Spleen (tissue), 11 donors: ENCODE data around the gene ANKRD29. TPM values are rescaled to one million over a fixed set of nuclear protein-coding genes. Genes with fewer than 3 reads are reported as not detected.
"Not testable (repeated sequence)": the region's sequence is repeated elsewhere in the genome, so short reads cannot be mapped to it uniquely, and the experiment has no call there.

Experiments used
- DNase-seq: peaks from one replicate; pipeline ENCODE4 v3.0.0-alpha.2; 2020
- H3K27ac ChIP-seq, 8 donors: fragments of 200-600 bp; sonication (generic) in 7 of 8; 1 replicate in 4 of 8; 2 replicates in 4 of 8; pipeline versions ENCODE4 v1.5.0 to v1.8.0; 2016 to 2021; ENCODE audit warnings: inconsistent platforms in 4 of 8, mild to moderate bottlenecking in 4 of 8, moderate library complexity in 1 of 8
- H3K27me3 ChIP-seq, 7 donors: fragments of 200-600 bp; sonication (generic) in 6 of 7; replicated peaks in 1 of 7; 1 replicate in 4 of 7; 2 replicates in 3 of 7; pipeline versions ENCODE4 v1.5.0 to v1.8.0; 2016 to 2021; ENCODE audit warnings: inconsistent platforms in 3 of 7, mild to moderate bottlenecking in 1 of 7
- H3K36me3 ChIP-seq, 6 donors: fragments of 200-600 bp; sonication (generic) in 5 of 6; 1 replicate in 4 of 6; 2 replicates in 2 of 6; pipeline versions ENCODE4 v1.5.0 to v1.8.0; 2016 to 2021; ENCODE audit warnings: inconsistent platforms in 2 of 6
- H3K4me1 ChIP-seq, 6 donors: fragments of 200-600 bp; sonication (generic) in 5 of 6; 1 replicate in 3 of 6; 2 replicates in 3 of 6; pipeline versions ENCODE4 v1.5.0 to v1.8.0; 2016 to 2021; ENCODE audit warnings: inconsistent platforms in 3 of 6
- H3K4me3 ChIP-seq, 8 donors: fragments of 200-600 bp; sonication (generic) in 7 of 8; 1 replicate in 4 of 8; 2 replicates in 4 of 8; pipeline versions ENCODE4 v1.5.0 to v1.8.0; 2016 to 2021; ENCODE audit warnings: inconsistent platforms in 4 of 8, mild to moderate bottlenecking in 4 of 8, moderate library complexity in 2 of 8
- H3K9me3 ChIP-seq, 8 donors: fragments of 200-600 bp; sonication (generic) in 7 of 8; 1 replicate in 4 of 8; 2 replicates in 4 of 8; pipeline versions ENCODE4 v1.5.0 to v1.8.0; 2016 to 2021; ENCODE audit warnings: inconsistent platforms in 4 of 8
- POLR2A ChIP-seq, 3 donors: fragments of 450-650 bp; IDR thresholded peaks; one replicate each; pipeline ENCODE4 v1.5.1; 2017; ENCODE audit warnings: antibody characterized with exemption in 3 of 3, mild to moderate bottlenecking in 1 of 3
- POLR2AphosphoS5 ChIP-seq, 3 donors: sonication (generic); formaldehyde crosslinking; IDR thresholded peaks; one replicate each; pipeline ENCODE4 v1.5.1; 2017; ENCODE audit warnings: antibody characterized with exemption in 3 of 3
- WGBS, 5 donors: extraction: QIAGEN DNeasy Blood & Tissue Kit in 3 of 5; methylation state at CpG; one replicate each; pipeline versions ENCODE4 v1.1.5 to v1.1.7; 2013 to 2018; 5-methylcytosine and 5-hydroxymethylcytosine counted together
- intact Hi-C: fragments of 100-400 bp; cut with DNase I; formaldehyde crosslinking; loops from one replicate; pipeline ENCODE4 v1.15.0; 2023; ENCODE audit warnings: low total_unique reads
- polyA plus RNA-seq, 3 donors: library from polyadenylated mRNA; stranded (reverse); fragments of 200-250 nt; gene quantifications; one replicate each; pipeline ENCODE4 v1.2.1, GENCODE V29; 2013
- total RNA-seq, 7 donors: library from RNA; depleted of rRNA in 3 of 7; stranded (reverse); fragments of >200 nt in 3 of 7; fragmentation: NEBNext Ultra II Directional in 4 of 7; extraction: Animal tissue kit (Norgen Biotek cat#: 25700) in 4 of 7; gene quantifications; one replicate each; pipeline versions ENCODE4 v1.1.0 to v1.2.1, GENCODE V29; 2016 to 2021
- TF ChIP-seq, protein P1 (sequence below), 11 experiments: fragments of 200-600 bp in 7 of 11; fragments of 450-650 bp in 4 of 11; sonication (generic) in 4 of 11; IDR thresholded peaks in 8 of 11; conservative IDR thresholded peaks in 3 of 11; 1 replicate in 7 of 11; 2 replicates in 4 of 11; pipeline versions ENCODE4 v1.4.0 to v1.8.0; 2016 to 2021; ENCODE audit warnings: antibody characterized with exemption in 11 of 11, inconsistent platforms in 4 of 11, mild to moderate bottlenecking in 1 of 11
- donor health status: healthy with polysubstance abuse.
- donor health status: DM: no; HTN: no; CAD: no; lungs with moderate emphysema.
- donor health status: DM: no; HTN: no; CAD: no.
- donor health status: Bipolar disorder and iron deficiency.
- donor health status: healthy.
- donor health status: DM: no; HTN: no; CAD: no.
- donor health status: DM: yes; HTN: yes; CAD: no.

The ANKRD29 gene
- total and polyA plus RNA-seq, 10 donors, result 1.6 to 10.6 (median 3.7) TPM

DNA sequence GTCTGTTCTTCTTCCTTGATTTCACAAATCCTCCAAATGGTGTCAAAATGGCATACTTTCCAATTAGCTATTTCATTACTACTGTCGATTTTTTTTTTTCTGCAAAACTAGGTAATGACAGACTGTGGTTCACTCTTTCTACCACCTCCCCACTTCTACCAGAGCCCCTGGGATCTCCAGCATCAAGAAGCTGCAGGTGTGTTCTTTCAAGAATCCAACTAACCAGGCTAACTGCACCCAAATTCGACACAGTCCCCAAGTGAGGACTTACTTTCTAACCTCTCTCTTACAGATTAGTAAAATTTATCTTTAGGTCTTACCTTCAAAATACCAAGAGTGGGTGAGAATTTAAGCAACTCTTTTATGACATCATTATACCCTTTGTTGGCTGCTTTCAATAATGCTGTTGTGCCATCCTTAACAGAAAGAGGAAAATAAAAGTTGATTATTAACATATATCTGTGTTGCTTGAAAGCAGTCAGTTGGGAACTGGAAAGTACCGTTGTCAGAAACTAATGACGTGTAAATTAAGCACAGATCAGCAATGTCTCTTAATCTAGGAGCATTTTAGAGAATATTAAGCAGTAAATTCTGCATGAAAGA lies 45.2 kb downstream of the ANKRD29 start:
- TF ChIP-seq POLR2A (IDR thresholded peaks at IDR 0.05), result no peak
- no peak for TF ChIP-seq POLR2AphosphoS5 (IDR thresholded peaks at IDR 0.05)
- TF ChIP-seq, protein P1, sequence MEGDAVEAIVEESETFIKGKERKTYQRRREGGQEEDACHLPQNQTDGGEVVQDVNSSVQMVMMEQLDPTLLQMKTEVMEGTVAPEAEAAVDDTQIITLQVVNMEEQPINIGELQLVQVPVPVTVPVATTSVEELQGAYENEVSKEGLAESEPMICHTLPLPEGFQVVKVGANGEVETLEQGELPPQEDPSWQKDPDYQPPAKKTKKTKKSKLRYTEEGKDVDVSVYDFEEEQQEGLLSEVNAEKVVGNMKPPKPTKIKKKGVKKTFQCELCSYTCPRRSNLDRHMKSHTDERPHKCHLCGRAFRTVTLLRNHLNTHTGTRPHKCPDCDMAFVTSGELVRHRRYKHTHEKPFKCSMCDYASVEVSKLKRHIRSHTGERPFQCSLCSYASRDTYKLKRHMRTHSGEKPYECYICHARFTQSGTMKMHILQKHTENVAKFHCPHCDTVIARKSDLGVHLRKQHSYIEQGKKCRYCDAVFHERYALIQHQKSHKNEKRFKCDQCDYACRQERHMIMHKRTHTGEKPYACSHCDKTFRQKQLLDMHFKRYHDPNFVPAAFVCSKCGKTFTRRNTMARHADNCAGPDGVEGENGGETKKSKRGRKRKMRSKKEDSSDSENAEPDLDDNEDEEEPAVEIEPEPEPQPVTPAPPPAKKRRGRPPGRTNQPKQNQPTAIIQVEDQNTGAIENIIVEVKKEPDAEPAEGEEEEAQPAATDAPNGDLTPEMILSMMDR (IDR thresholded peaks at IDR 0.05 in 8 of 11, conservative IDR thresholded peaks at IDR 0.05 in 3 of 11), result no peak
- intact Hi-C loops, result no loop called here
- H3K4me1 ChIP-seq, result peaks cover 0 to 25% (median 16%) of the 10 kb centered on the region in 6 donors
- no peak overlapping the region for H3K27ac ChIP-seq
- WGBS, 5 donors, result 74 to 89% (median 77%) methylated on average over 4 of the region's 4 CpGs
- H3K4me3 ChIP-seq, result no peak overlapping the region
- H3K9me3 ChIP-seq, result no peaks in the 10 kb centered on the region
- no peaks in the 10 kb centered on the region for H3K36me3 ChIP-seq
- peaks cover 0 to 43% (median 14%) of the 10 kb centered on the region in 7 donors for H3K27me3 ChIP-seq
- DNase-seq, result no peak

DNA sequence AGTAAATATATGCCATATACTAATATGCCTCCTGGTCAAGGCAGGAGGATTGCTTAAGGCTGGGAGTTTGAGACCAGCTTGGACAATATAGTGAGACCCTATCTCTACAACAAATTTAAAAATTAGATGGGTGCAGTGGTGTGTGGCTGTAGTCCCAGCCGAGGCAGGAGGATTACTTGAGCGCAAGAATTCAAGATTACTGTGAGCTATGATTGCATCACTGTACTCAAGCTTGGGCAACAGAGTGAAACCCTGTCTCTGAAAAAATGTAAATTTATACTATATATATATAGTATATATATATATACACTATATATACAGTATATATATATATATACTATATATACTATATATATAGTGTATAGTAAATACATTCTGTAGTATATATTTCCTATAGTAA lies 46.5 kb downstream of the ANKRD29 start:
- Histone ChIP-seq H3K9me3 (no peaks in the 10 kb centered on the region), H3K27ac (no peak overlapping the region), H3K4me3 (no peak overlapping the region), H3K4me1 (peaks cover 0 to 24% (median 14%) of the 10 kb centered on the region in 6 donors), H3K36me3 (no peaks in the 10 kb centered on the region), H3K27me3 (peaks cover 0 to 35% (median 14%) of the 10 kb centered on the region in 7 donors)
- WGBS, 5 donors, result 63 to 87% (median 76%) methylated on average over 2 of the region's 2 CpGs
- DNase-seq, result no peak
- TF ChIP-seq, protein P1 (IDR thresholded peaks at IDR 0.05 in 8 of 11, conservative IDR thresholded peaks at IDR 0.05 in 3 of 11), result no peak
- TF ChIP-seq POLR2AphosphoS5 (IDR thresholded peaks at IDR 0.05) (no peak), POLR2A (IDR thresholded peaks at IDR 0.05) (no peak)
- intact Hi-C loops, result no loop called here

DNA sequence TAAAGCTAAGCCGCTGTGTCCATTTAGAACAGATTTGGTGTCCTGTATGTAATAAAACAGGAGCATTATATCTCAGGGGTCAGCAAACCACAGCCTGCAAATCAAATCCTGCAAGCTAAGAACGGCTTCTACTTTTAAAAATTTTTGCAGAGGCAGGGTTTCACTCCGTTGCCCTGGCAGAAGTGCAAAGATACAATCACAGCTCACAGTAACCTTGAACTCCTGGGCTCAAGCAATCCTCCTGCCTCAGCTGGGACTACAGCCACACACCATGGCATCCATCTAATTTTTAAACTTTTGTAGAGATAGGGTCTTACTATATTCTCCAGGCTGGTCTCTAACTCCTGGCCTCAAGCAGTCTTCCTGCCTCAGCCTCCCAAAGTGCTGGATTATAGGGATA lies 47.8 kb downstream of the ANKRD29 start:
- no peaks in the 10 kb centered on the region for H3K36me3 ChIP-seq
- H3K4me1 ChIP-seq, result peaks cover 0 to 18% (median 12%) of the 10 kb centered on the region in 6 donors
- WGBS, 5 donors, result 74 to 91% (median 77%) methylated on average over 3 of the region's 3 CpGs
- DNase-seq, result no peak
- TF ChIP-seq POLR2A (IDR thresholded peaks at IDR 0.05), result no peak
- TF ChIP-seq, protein P1 (IDR thresholded peaks at IDR 0.05 in 8 of 11, conservative IDR thresholded peaks at IDR 0.05 in 3 of 11), result no peak
- H3K9me3 ChIP-seq, result no peaks in the 10 kb centered on the region
- no peak overlapping the region for H3K27ac ChIP-seq
- H3K27me3 ChIP-seq, result peaks cover 0 to 22% (median 10%) of the 10 kb centered on the region in 7 donors
- intact Hi-C loops, result no loop called here
- no peak overlapping the region for H3K4me3 ChIP-seq

DNA sequence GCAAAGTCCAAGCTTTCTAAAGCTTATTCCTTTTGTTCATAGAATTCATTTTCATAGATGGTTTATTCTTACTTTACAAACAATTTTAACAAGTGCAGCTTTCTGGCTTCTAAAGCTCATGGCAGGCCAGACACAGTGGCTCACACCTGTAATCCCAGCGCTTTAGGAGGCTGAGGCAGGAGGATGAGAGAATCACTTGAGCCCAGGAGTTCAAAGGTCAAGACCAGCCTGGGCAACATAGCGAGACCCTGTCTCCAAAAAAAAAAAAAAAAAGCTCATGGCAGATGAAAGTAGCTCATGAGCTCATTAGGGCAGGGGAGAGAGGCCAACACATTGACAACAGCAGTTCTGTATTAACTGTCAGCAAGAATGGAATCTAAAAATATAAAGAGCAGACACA lies 48.3 kb downstream of the ANKRD29 start:
- H3K27me3 ChIP-seq, result peaks cover 0 to 17% (median 6%) of the 10 kb centered on the region in 7 donors
- no peak overlapping the region for H3K27ac ChIP-seq

DNA sequence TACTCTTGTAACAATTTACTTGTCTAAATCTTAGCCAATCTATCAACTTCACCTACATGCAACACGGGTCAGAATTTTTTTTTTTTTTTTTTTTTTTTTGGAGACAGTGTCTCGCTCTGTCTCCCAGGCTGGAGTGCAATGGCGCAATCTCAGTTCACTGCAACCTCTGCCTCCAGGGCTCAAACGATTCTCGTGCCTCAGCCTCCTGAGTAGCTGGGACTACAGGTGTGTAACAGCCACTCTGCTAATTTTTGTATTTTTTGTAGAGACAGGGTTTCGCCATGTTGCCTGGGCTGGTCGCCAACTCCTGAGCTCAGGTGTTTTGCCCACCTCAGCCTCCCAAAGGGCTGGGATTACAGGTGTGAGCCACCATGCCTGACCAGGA lies 49.6 kb downstream of the ANKRD29 start:
- H3K4me1 ChIP-seq, DNase-seq, H3K4me3 ChIP-seq, H3K27ac ChIP-seq, intact Hi-C loops, H3K27me3 ChIP-seq, H3K9me3 ChIP-seq, H3K36me3 ChIP-seq: not testable (repeated sequence)
- WGBS, 5 donors, result 88 to 94% (median 90%) methylated on average over 7 of the region's 7 CpGs

More for the DNA sequence above, 48.3 kb downstream of the ANKRD29 start:
- Histone ChIP-seq H3K9me3 (no peaks in the 10 kb centered on the region), H3K36me3 (no peaks in the 10 kb centered on the region), H3K4me3 (no peak overlapping the region), H3K4me1 (peaks cover 0 to 13% (median 9%) of the 10 kb centered on the region in 6 donors)
- no peak for DNase-seq
- WGBS, 5 donors, result 85 to 100% (median 98%) methylated on average over 2 of the region's 2 CpGs
- TF ChIP-seq, protein P1 (IDR thresholded peaks at IDR 0.05 in 8 of 11, conservative IDR thresholded peaks at IDR 0.05 in 3 of 11), result no peak
- TF ChIP-seq POLR2AphosphoS5 (IDR thresholded peaks at IDR 0.05) (no peak), POLR2A (IDR thresholded peaks at IDR 0.05) (no peak)
- intact Hi-C loops, result no loop called here
